GM18520 (cell line): ENCODE results near the gene IRF2BPL.

Experiments
- ATAC-seq: cut with Tn5 transposase; IDR thresholded peaks from one replicate; pipeline ENCODE4 v1.9.1; 2021; ENCODE audit not compliant: unreplicated experiment

Gene IRF2BPL

DNA sequence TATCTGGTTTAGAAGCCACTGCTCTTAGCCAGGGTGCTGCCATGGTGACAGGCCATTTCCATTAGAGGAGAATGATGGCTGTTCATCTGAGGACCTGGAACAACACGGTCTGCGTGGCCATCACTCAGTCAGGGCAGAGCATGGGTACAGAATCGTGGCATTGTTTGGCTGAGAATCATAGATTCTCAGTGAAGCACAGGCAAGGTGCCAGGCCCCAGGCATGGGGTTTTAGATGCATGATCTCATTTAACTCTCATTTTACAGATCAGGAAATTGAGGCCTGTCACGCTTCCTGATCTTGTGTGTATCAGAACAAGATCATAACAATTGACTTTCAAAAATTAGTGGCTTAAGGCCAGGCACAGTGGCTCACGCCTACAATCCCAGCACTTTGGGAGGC lies 26.8 kb upstream of the IRF2BPL start:
- no peak for ATAC-seq

DNA sequence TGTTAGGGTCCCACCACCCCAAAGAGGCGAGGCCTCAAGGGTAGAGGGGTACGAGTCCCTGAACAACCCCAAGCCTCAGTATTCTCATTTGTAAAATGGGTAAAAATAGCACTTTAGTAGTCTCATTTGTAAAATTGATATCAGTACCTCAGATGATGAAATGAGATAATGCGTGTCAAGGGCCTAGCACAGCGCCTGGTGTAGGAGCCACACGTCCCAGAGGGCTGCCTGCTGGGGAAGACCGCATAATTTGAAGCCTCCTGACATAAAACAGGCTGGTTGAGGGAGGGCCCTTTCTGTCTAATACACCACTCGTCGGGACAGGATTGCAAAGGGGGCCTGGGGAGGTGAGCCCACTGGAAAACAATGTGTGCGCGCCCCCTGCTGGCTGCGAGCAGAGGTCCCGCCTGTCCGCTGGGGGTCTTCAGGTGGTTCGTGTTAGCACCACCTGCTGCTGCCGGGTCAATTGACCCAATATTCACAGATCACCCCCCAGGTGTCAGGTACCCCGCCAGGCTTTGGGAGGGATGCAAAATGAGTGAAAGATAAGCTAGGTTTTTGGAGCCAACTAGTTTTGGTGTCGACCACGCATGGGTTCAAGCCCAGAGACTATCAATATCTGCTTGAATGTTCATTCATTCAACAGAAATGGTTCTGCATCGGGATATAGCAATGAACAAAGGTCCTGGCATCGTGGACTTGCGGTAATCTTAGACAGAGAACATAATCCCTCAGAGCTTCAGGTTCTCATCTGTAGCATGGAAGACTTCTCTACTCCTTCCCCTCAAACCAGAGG lies 24.7 kb upstream of the IRF2BPL start:
- ATAC-seq, result no peak

DNA sequence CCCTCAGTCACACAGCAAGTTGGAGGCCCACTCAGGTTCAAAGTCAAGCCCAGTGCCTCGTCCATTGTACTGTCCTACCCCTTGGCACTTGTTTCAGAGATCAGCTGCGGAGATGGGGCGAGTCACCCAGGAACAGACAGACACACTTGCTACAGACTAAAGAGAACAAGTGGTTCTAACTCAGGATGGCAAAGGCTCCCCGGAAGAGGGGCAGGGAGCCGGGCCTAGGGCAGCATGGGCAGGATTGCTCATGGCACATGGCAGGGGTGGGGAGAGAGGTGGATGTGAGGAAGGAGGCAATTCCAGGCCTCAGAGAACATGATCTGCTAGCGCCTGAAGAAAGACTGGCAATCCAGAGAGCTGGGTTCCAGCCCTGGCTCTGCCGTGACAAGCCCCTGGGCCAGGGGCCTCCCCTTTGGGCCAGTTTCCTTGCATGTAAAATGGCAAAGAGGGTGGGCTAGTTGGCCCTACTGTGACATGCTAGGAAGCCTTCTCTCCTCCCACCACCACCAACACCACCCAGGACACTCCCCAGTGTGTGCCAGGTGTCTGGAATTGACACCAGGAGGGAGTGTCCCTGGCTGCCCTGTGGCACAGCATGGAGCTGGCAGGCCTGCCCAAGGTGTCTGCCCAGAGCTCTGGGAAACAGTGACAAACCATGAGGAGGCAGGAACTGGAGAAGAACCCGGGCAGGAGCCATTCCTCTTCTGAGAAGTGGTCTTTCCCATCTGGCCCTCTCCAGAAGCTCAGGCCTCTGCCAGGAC lies 24.0 kb upstream of the IRF2BPL start:
- no peak for ATAC-seq

DNA sequence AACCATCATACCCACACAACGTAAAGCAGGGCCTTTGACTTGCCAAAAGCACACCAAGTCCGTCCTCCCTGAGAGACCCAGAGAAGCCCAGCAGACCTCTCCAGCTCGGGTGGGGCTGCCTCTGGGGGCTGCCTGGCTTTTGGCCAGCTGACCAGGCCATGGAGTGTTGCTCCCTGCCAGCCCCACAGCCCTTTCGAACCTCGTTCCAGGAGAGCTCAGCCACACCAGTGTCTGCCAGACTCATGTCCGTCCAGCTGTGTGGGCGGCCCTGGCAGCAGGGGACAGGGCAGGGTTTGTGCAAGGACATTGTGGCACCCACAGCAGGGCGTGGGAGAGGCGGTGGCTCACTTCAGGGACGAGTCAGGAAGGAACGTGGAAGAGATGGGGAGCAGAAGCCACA lies 22.6 kb upstream of the IRF2BPL start:
- no peak for ATAC-seq

DNA sequence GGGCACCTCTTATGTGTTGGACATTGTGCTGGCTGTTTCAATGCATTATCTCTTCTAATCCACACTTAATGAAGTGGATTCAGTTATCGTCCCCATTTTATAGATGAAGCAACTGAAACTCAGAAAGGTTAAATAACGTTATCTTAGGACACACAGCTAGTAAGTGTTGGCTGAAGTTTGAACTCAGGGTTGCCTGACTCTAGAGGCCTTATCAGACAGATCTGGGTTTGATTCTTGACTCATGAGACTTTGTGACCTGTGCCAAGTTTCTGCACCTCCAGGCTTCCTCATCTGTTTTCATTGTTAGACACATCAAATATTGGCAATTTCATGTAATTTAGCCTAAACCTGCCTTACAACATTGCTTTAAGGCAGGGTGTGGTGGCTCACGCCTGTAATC lies 18.2 kb upstream of the IRF2BPL start:
- no peak for ATAC-seq

DNA sequence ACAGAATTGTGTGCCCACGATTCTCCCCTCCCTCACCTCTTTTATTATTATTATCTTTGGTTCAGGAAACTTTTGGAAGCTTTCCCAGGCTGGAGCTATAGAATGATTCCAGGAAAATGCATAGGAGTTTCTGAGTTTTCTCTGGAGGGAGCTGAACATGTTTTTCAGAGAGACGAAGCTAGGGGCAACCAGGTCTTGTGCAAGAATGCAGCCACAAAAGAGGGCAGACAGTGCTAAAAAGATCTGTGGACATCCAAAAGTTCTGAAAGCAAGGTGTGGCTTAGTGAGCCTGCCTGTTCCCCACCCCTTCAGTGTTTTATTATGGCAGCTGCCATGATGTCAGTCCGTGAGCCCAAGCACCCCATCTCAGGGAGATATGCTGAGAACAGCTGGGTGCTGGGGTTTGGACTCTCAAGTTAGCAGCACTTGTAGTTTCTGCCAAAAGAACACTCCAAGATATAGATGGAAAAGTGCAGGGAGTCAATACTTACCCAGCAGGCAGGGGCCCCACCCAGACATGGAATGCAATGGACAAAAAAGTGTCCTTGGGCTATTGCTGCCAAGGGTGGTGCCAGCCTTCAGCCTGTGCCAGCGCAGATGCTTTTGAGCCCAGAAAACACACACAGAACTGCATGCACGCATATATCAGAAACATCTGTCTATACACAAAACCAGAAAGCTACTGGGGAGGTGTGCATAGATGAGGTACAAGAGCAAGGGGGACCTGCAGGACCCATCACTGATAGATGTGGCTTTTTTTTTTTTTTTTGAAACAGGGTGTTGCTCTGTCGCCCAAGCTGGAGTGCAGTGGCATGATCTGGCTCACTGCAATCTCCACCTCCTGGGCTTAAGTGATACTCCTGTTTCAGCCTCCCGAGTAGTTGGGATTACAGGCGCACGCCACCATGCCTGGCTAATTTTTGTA lies 17.0 kb upstream of the IRF2BPL start:
- ATAC-seq, result no peak

DNA sequence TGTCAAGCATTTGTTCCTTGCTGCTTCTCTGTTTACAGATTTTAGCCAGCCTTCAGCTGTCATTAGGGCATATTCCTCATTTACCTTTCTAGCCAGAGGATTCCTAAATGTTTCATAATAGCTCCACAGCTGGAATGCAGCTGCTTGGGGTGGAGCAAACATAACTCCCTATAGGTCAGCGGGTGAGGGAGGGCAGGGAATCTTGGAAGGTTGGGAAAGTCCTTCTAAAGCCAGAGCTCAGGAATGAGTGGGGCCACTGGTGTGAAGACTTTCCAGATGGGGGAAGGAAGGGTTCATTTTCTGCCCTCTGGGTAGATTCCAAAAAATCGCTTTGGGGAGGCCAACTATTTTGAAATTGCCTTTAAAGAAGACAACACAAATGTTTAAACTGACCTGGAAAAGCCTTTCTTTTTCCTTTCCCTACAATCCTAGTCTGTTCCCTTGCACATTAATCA lies 16.3 kb upstream of the IRF2BPL start:
- ATAC-seq, result no peak

DNA sequence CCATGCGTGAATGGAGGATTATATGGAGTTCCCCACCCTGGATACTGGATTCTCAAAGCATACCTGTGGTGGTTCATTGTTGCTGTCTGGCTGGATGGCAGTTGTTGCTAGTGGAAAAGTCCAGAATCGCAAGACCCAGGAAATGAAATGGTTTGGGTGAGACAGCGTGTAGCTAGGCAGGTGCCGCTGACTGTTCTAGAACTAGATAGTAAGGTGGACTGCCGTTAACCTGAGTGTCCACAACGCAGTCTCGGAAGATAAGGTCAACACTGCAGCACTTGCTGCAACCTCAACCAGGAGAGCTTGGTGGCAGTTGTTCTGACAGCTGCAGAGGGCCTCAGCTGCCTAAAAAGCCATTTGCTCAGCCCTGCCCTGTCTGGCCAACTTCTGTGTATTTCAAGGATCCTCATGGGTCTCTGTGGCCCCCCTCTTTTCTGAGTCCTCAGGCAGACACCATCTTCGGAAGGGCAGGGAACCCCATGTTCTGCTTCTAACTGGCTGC lies 15.5 kb upstream of the IRF2BPL start:
- ATAC-seq, result no peak

DNA sequence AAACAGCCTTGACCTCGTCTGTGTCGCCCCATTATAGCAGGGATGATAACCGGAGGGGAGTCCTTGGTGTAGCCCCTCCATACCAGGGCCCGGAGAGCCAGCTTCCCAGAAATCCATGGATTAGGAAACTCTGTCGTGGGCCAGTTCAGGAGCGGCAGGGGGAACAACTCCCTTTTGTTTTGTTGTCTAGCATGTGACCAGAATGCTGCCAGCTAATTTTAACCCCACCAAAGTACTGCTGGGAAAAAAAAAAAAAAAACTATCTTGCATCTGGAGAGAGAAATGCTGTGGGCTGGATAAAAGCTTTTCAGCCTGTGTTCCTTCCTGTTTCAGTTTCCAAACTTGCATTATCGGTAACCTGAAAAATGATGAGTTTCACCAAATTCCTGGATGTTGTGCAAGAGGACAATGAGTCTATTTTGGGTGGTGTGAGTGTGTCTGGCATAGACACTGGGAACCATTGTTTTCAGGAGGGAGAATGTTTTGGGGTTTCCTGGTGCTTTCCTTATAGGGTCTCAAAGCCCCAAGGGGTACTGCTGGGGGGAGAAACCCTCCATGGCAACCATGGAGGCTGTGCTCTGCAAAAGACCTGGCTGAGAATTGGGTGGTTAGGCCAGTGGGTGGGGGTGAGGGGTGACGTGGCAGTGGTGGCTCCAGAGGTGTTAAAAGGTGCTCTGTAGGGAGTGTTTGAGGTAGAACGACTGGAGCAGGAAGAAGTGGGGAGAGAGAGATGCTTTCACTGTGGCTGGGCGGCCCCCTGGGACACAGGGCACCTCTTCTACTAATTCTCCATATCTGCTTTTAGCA lies 14.9 kb upstream of the IRF2BPL start:
- no peak for ATAC-seq

DNA sequence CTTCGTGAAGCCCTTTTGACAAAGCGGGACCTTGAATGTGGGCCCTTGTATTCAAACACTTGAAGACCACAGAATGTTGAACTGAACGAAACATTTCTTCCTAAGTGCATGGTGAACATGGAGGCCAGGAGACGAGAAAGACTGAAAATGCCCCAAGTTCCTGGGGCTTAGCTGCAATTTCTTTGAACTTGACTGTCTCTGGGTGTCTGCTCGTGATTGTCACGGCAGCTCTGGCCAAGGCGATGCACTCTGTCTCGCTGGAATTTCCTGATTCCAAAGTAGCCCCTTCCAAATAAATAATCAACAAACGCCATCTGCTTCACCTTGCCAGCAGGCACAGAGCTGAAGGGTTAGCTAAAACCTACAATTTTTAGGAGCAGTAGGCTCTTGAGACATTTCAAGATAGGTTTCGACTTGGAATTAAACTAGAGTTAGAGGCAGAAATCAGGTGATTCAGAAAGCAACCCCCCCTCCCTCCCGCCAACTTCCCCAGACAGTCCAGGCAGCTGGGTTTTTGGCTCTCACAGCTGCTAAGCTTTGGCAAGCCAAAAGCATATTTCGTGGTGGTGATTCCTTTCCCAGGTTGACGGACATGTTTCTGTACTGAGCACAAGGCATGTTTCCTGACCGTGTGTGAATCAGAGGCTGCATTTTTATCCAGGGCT lies 13.5 kb upstream of the IRF2BPL start:
- ATAC-seq, result no peak

DNA sequence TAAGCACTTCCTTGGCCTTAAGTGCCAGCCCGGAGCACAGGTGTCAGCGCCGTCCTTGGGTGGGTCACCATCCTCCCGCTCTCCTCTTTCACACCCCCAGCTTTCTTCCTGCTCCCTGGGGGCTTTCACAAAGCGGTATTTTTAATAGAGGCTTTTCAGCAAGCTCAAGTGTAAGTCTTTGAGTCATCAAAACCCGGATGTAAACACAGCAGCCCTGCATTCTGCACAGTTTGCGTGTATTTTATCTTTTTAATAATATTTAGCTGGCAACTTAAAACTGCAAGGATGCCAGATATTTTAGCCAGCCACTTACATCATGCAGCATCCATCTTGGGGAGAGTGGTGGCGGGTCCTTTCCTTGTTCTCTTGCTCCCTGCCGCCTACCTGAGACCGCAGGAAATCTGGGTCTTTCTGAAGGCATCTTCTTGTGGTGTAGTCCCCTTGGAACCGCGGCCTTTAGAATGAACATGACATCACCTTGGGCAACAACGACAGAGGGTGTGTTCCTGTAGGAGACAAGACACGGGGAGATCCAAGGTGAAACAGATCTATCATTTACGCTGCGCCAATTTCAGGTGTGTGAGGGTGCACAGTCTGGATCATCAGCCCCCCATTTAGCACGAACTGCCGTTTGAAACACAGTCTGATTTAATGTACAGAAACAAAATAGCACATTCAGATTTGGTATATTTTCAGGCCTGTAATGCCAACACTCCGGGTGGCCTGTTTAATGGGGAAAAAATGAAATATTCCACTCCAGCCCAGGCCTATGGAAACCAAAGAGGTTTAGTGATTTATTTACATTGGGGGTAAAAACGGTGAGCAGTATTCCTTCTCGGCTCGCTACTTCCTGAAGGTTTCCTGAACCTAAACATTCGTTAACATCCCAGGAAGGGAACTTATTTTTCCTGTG lies 12.5 kb upstream of the IRF2BPL start:
- ATAC-seq, result no peak

DNA sequence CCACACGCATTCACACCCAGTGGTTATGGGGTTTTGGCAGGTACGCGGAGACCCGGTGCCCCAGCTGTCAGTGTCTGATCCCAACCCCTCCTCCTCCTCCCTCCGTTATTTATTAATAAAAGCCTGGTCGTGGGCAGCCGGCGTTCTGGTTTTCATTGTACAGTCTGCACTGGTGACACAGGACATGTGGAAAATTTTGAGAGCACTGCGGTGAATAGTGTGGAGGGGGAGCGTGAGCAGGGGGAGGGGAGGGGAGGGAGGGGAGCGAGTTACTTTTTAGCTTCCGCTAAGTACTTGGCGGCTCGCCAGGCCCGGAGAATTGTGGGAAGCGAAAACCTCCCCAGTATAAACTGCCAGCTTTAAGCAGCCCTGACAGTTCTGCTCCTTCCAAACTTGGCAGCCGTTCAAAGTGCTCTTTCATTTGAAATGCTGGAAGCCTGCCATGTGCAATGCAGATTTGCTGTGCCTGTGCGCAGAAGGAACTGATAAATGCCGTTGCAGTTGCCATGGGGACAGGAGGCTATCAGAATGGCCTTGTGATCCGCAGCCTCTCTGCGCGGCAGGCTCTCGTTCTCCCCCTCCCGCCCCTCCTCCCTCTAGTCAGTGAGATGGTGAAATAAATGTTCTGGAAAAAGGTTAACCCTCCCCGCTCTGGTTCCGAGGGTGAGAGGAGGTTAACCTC lies 11.7 kb upstream of the IRF2BPL start:
- ATAC-seq, result peak; percentile 40

DNA sequence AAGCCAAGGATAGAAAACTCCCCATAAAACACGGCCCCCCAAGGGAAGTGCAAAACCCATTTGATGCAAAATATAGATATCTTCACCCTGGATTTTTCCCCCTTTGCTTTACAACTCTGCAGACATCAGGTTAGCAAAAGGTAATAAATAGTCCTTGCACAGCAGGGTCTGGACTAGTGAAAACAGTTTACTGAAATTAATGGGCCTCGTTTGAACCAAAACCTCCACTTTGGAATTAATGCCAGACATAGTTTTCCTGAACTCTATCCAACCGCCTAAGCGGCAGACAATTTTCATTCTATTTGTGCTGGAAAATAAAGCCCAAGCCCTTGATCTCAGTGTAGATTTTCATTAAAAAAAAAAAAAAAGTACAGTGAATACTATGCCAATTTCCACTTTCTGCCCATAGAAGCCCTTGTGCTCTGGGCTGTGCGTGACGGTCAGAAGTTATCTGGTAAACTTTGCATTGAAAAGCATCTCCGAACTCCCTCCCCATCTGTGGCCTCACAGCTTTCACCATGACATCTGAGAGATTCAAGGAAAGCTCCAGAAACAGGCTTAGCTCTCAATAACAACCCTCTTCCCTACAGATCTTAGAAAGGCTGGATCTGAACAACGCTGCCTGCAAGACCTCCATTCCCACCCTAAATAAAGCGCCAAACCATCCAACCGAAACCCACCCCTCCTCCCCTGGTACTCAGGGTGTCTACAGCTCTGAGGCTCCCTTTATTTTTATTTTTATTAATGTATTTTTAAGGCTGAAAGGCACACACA lies 11.0 kb upstream of the IRF2BPL start:
- no peak for ATAC-seq

DNA sequence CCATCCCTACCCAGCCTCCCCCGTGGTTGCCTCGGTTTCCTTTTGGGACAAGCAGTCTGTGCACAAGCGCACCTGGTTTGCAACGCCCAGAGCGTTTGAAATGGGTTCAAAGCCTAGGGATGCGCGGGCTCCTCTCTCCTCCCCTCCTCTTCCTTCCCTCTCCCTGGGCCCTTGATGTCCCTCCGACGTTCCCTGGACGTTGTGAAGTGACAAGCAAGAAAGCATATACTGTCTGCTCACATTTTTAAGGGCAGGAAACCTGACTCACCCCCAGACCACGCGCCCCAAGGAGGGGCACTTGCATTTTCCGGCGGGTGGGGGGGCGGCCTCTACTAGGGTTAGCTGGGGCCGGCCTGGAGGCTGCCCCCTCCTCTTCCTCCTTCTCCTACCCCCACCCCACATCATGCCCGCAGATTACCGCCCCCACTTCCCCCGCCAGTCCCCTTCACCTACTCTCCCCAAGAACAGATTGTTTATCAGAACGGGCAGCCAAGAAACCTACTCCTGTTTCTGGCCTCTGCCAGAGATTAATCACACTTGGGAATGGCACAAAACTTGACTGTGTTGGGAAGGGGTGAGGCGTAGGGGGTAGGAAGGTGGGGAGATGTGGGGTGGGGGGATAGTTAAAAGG lies 9.5 kb upstream of the IRF2BPL start:
- no peak for ATAC-seq

DNA sequence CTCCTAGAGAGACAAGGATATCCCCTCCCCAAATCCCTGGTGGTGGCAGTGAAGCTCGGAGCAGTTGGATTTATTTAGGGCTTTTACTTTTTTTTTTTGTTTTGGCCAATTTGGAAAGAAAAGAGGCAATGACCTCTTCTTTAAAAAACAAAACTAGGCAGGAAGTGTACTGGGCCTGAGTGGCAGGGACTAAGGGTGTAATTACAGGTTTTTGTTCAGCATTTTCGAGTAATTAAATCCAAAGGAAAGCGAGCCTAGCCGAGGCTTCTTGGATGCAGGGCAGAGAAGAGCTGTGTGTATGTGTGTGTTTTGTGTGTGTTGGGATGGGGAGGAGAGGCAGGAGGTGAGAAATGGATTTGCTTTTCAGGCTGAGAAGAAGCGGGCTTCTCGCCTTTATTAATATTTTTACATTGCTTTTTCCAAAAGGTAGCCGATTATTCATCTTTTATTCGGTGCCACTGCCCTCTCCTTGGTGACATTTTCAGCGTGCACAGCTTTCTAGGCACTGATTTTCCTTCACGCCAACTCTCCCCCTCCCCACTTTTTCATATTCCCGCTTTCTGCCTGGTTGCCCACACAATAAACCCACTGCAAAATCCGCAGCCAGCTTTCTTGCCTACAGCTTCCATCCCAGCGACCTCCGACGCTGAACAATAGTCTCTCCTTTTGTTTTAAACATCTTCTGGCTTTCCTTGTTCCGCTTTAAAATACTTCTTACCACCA lies 8.9 kb upstream of the IRF2BPL start:
- ATAC-seq, result no peak

DNA sequence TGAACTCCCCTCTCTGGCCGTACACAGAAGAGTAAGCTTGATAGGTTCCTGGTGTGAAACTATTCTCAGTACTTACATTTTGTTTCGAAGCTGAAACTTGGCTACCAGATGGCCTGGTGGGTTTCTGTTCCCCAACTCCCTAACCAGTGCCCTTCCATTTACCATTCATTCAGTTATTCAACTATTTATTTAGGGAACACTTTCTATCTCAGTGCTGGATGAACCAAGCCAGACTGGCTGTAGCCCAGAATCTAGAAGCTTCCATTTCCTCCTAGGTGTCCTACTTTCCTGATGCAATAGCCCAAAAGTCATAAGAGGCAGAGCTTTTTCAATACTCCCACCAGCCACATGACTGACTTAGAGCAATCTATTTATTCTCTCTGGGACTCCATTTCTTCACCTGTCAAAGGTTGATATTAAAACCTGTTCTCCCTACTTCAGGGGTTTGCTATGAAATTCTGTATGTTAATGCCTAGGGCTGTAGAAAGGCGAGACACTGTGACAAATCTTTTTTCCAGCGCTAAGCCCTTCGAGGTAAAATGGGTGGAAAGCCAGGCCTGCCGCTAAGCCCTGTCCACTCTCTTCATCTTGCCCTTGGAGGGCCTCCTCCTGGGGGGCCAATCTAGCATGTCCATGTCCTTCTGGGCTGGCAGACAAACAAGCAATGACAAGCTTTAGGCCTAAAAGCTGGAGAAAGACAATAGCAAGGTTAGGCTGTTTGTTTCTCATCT lies 8.1 kb upstream of the IRF2BPL start:
- ATAC-seq, result no peak
